OCI-LY7 (cell line): ENCODE results near the gene LGALS9B.
"Not testable (repeated sequence)": the region's sequence is repeated elsewhere in the genome, so short reads cannot be mapped to it uniquely, and the experiment has no call there.

ENCODE experiments used
- EZH2phosphoT487 ChIP-seq: fragments of 200-600 bp; sonication (generic); IDR thresholded peaks from 2 replicates; pipeline ENCODE4 v1.6.1; 2018; ENCODE audit warnings: low read depth, borderline replicate concordance, mild to moderate bottlenecking, mixed run types, antibody characterized with exemption, low read length, moderate library complexity, mixed read lengths
- TF ChIP-seq, protein P1 (sequence below): fragments of 200-600 bp; sonication (generic); conservative IDR thresholded peaks from 2 replicates; pipeline ENCODE4 v1.5.1; 2014; ENCODE audit warnings: mild to moderate bottlenecking, antibody characterized with exemption, low read length, moderate library complexity, mixed read lengths

- TF ChIP-seq, protein P1, sequence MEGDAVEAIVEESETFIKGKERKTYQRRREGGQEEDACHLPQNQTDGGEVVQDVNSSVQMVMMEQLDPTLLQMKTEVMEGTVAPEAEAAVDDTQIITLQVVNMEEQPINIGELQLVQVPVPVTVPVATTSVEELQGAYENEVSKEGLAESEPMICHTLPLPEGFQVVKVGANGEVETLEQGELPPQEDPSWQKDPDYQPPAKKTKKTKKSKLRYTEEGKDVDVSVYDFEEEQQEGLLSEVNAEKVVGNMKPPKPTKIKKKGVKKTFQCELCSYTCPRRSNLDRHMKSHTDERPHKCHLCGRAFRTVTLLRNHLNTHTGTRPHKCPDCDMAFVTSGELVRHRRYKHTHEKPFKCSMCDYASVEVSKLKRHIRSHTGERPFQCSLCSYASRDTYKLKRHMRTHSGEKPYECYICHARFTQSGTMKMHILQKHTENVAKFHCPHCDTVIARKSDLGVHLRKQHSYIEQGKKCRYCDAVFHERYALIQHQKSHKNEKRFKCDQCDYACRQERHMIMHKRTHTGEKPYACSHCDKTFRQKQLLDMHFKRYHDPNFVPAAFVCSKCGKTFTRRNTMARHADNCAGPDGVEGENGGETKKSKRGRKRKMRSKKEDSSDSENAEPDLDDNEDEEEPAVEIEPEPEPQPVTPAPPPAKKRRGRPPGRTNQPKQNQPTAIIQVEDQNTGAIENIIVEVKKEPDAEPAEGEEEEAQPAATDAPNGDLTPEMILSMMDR, result not testable (repeated sequence)
- TF ChIP-seq EZH2phosphoT487, result not testable (repeated sequence)
These were observed 13.4 kb downstream of the LGALS9B start for GRCh38 chr17:20453820-20454434.
